NCI-H1105 (cell line): ENCODE data around the gene MAP3K7.

Experiments
- DNase-seq: peaks from one replicate; lab custom pipeline; 2025; lab: John Stamatoyannopoulos, UW

The MAP3K7 gene

DNA sequence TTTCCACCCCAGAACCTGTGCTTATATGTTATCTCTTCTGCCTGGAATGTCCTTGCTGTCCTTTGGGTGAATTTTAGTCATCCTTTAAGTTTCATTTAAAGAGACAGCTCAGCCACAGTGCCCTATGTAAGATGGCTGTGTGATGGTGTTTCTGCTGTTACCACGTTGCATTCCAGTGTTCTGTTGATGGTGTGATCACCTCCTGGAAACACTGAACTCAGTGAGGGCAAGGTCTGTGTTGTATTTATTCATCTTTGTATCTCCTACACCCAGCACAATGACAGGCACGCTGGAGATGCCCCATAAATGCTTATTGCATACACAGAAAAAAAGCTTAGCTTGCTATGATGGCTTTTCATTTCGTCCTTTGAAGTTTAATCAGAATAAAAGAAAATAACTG, 102.5 kb downstream of the MAP3K7 start:
- no peak for DNase-seq

- no peak for DNase-seq
These were observed 102.9 kb downstream of the MAP3K7 start for GRCh38 chr6:90483956-90484355.

- DNase-seq: no peak
These were observed 103.6 kb downstream of the MAP3K7 start for GRCh38 chr6:90483116-90483839.

DNA sequence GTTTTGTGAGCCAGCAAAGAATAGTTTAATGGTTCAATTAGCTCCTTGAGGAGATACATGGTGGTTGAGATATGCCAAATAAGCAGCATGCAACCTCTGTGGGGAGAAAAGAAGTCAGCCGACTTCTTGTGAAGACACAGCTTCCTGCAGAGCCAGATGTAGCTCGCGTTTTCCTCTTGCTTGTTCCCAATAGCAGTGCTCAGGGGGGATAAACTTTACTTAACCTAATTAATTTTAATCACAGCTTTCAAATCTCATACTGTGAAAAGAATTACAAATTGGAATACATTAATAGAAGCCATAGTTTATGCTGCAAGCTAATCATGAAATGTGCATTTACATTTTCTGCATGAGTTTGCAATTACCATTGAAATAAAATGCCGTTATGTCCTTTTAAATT, 106.2 kb downstream of the MAP3K7 start:
- DNase-seq: no peak

GRCh38 chr6:90479603-90479926, 107.3 kb downstream of the MAP3K7 start:
- DNase-seq: no peak

- peak; percentile 68 for DNase-seq
These were observed 107.9 kb downstream of the MAP3K7 start for GRCh38 chr6:90478789-90479602.

- DNase-seq: no peak
These were observed 108.6 kb downstream of the MAP3K7 start for GRCh38 chr6:90478278-90478677.

DNA sequence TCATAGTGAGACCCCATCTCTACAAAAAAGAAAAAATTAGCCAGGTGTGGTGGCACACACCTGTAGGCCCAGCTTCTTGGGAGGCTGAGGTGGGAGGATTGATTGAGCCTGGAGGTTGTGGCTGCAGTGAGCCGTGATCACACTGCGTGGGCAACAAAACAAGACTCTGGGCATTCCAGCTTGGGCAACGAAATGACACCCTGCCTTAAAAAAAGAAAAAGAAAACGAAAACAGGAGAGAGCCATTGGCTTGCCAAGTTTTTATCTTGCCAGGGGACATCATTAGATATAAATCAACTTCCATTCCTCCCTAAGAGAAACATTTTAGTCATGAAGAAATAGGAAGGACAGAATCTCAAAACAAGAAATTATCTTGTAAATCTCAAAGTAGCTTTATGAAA, 109.5 kb downstream of the MAP3K7 start:
- DNase-seq: no peak

DNA sequence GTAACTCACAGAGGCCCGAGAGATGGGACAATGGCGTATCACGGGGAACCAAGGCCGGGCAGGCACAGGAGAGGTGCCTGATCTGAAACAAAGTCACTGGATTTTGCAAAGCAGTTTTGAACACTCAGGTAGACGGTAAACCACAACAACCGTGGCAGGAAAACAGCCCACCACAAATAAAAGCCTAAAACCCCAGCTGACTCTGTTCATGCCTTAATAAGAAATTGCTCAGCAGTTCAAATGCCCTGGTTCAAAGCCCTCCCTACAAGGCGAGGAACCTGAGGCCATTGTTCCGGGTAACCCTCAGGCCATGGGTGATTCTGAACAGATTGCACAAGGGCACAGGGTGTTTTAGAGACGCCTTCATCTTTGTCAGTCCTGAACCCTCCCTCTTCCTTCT, 114.2 kb downstream of the MAP3K7 start:
- no peak for DNase-seq

GRCh38 chr6:90471263-90471662, 115.6 kb downstream of the MAP3K7 start:
- DNase-seq: no peak

GRCh38 chr6:90469906-90470305, 117.0 kb downstream of the MAP3K7 start:
- no peak for DNase-seq

- DNase-seq: no peak
These were observed 118.0 kb downstream of the MAP3K7 start for GRCh38 chr6:90468859-90469258.

DNA sequence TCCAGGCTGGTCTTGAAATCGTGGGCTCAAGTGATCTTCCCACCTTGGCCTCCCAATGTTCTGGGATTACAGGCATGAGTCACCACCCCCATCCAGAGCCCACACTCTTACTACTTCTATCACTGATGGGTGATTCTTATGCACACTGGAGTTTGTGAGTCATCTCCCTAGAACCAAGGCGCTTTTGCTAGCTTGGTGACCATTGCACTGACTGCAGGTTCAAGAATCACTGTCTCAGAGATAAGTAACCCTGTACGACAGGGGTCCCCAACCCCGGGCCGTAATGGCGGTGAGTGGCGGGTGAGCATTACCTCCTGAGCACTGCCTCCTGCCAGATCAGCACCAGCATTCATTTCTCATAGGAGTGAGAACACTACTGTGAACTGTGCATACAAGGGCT, 118.8 kb downstream of the MAP3K7 start:
- DNase-seq: no peak

DNA sequence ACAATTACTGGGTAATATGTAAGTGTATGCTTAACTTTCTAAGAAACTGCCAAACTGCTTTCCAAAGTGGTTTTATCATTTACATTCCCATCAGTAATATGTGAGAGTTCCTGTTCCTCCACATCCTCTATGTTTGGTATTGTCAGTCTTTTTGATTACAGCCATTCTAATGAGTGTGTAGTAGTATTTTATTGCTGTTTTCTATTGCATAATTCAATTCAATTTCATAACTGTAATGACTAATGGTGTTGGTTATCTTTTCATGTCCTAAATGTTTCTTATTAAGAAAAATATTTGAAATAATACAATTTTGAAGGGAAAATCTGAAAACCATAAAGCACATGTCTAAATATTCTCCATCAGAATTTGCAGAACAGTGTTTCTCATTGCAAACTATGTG, 119.3 kb downstream of the MAP3K7 start:
- DNase-seq: no peak

GRCh38 chr6:90466154-90466940, 120.5 kb downstream of the MAP3K7 start:
- no peak for DNase-seq

DNA sequence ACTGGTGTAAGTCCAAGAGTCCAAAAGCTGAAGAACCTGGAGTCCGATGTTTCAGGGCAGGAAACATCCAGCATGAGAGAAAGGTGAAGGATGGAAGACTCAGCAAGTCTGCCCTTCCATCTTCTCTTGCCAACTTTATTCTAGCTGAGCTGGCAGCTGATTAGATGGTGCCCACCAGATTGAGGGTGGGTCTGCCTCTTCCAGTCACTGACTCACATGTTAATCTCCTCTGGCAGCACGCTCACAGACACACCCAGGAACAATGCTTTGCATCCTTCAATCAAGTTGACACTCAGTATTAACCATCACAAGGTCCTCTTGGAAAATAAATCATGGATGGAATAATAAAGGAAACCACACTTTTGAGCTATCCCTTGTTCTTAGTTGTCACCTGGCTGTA, 121.2 kb downstream of the MAP3K7 start:
- DNase-seq: no peak

GRCh38 chr6:90464507-90464906, 122.4 kb downstream of the MAP3K7 start:
- DNase-seq: no peak

DNA sequence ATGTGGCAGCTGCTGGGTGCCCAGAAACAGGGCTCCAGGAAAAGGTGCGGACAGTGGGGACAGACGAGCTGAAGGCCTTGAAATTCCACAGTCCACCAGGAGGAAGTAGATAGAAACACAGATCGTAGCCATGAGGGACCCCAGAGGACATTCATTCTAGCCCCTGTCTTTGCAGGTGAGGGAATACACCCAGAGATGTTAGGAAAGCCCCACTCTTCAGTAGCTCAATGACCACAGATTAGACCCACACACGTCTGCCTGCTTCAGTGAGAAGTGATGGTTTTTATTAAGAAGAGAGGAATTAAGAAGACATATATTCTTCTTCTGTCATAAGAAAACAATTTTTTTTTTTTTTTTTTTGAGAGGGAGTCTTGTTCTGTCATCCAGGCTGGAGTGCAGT, 123.0 kb downstream of the MAP3K7 start:
- DNase-seq: no peak
